Measurements from ENCODE around the gene SULF2. TPM values are rescaled to one million over a fixed set of nuclear protein-coding genes. Genes with fewer than 3 reads are reported as not detected.

SULF2 gene
- total RNA-seq, 4 donors from 2014 or later = 41.2 to 177 (median 62.3) TPM

DNA sequence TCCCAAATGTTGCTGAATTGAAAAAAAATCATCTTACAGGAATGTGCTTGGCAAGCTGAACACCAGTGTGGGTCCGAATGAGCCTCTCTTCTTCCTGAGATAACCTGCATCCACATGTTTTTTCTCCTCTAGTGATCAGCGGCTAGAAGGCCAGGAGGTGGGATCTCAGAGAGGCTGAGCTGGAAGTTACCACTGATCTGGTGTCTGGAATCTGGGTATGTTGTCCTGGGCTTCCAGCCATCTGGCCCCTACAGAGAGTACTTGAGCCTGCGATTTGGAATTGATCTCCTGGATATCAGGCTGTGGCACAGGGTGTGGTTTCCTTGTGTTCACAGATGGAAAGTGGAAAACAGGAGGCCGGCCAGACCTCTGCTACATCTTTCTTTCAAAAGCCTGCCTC is 35.9 kb downstream of the SULF2 start:
- TF ChIP-seq POLR2AphosphoS5 (IDR thresholded peaks at IDR 0.05) (no peak), EP300 (IDR thresholded peaks at IDR 0.05) (no peak), POLR2A (IDR thresholded peaks at IDR 0.05) (no peak)
- TF ChIP-seq, protein P1, sequence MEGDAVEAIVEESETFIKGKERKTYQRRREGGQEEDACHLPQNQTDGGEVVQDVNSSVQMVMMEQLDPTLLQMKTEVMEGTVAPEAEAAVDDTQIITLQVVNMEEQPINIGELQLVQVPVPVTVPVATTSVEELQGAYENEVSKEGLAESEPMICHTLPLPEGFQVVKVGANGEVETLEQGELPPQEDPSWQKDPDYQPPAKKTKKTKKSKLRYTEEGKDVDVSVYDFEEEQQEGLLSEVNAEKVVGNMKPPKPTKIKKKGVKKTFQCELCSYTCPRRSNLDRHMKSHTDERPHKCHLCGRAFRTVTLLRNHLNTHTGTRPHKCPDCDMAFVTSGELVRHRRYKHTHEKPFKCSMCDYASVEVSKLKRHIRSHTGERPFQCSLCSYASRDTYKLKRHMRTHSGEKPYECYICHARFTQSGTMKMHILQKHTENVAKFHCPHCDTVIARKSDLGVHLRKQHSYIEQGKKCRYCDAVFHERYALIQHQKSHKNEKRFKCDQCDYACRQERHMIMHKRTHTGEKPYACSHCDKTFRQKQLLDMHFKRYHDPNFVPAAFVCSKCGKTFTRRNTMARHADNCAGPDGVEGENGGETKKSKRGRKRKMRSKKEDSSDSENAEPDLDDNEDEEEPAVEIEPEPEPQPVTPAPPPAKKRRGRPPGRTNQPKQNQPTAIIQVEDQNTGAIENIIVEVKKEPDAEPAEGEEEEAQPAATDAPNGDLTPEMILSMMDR (IDR thresholded peaks at IDR 0.05) = no peak
- H3K4me3 ChIP-seq = no peak overlapping the region
- ATAC-seq = peak; percentile 79
- H3K27me3 ChIP-seq = no peaks in the 10 kb centered on the region
- H3K36me3 ChIP-seq = peaks cover 0 to 23% of the 10 kb centered on the region in 2 donors
- peaks cover 0 to 31% (median 0%) of the 10 kb centered on the region in 3 donors for H3K4me1 ChIP-seq
- no peaks in the 10 kb centered on the region for H3K9me3 ChIP-seq
- H3K27ac ChIP-seq = peak overlapping the region in 2 of 4 donors; percentile 29 to 48
- WGBS, 2 donors (ENCODE audit: low coverage in 1 of 2) = 65% methylated on average over 2 of the region's 4 CpGs; no CpG with 5 or more reads in 1 of the 2 donors

DNA sequence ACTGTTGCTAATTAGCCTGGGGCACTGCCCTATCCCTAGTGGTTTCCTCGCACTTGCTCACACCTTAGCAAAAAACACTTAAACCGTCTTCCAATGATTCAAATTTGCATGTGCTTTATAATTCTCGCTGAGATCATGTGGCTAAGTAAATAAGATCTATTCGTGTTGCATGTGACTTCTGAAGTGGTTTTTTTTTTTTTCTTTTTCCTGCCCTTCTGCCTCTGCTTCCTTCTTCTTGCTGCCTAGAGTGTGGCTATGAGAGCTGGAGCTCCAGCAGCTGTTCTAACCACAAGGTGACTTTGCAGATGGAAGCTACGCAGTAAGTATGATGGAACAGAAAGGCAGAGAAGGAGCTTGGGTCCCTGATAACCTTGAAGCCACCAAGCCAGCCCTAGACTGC is 36.5 kb downstream of the SULF2 start:
- H3K27ac ChIP-seq = peak overlapping the region in 3 of 4 donors; percentile 8 to 55 (median 48)
- no peak overlapping the region for H3K4me3 ChIP-seq
- H3K4me1 ChIP-seq = peaks cover 0 to 31% (median 0%) of the 10 kb centered on the region in 3 donors
- H3K9me3 ChIP-seq = no peaks in the 10 kb centered on the region
- H3K27me3 ChIP-seq = no peaks in the 10 kb centered on the region
- 72 to 83% methylated on average over 4 to 5 of the region's 5 CpGs for WGBS, 2 donors (ENCODE audit: low coverage in 1 of 2)
- H3K36me3 ChIP-seq = peaks cover 0 to 19% of the 10 kb centered on the region in 2 donors
- no peak for ATAC-seq
- TF ChIP-seq POLR2AphosphoS5 (IDR thresholded peaks at IDR 0.05) (no peak), POLR2A (IDR thresholded peaks at IDR 0.05) (no peak), EP300 (IDR thresholded peaks at IDR 0.05) (no peak)
- TF ChIP-seq, protein P1 (IDR thresholded peaks at IDR 0.05) = no peak

DNA sequence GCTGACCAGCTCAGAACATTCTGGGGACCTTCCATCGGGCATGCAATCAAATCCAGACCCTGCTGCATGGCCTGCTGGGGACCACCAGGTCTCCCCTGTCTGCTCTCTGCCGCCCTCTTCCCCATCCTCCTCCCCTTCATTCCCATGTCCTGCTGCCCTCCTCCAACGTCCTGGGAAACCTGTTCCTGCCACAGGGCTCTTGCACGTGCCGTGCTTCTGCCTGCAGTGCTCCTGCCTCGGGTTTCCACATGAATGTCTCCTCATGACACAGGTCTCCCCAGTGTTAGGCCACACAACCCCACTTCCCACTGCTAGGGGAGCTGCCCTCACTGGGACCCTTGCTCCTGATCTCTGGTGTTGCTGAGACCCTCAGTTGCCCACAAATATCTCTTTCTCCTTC is 37.2 kb downstream of the SULF2 start:
- no peak for ATAC-seq
- 84 to 88% methylated on average over 3 to 6 of the region's 6 CpGs for WGBS, 2 donors (ENCODE audit: low coverage in 1 of 2)
- TF ChIP-seq POLR2A (IDR thresholded peaks at IDR 0.05) = no peak
- no peak for TF ChIP-seq POLR2AphosphoS5 (IDR thresholded peaks at IDR 0.05)
- TF ChIP-seq, protein P1 (IDR thresholded peaks at IDR 0.05) = no peak
- TF ChIP-seq EP300 (IDR thresholded peaks at IDR 0.05) = no peak
- Histone ChIP-seq H3K27me3 (no peaks in the 10 kb centered on the region), H3K4me1 (peaks cover 0 to 31% (median 0%) of the 10 kb centered on the region in 3 donors), H3K9me3 (no peaks in the 10 kb centered on the region), H3K4me3 (no peak overlapping the region), H3K27ac (peak overlapping the region in 2 of 4 donors; percentile 8 to 55), H3K36me3 (peaks cover 0 to 15% of the 10 kb centered on the region in 2 donors)

DNA sequence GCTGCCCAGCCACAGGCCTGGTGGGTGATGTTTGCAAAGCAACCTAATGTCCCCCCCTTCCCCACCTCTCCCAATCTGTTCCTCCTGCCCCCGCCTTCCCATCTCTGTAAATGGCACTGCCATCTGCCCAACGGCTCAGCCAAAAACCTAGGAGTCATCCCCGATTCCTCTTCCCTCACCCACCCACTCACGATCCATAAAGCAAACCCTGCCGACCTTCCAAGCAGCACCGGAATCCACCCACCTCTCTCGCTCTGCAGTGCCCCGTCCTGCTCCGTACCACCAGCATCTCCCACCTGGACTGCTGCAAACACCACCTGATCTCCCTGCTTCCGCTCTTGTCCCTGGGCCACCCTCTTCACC is 37.6 kb downstream of the SULF2 start:
- no peak for TF ChIP-seq POLR2AphosphoS5 (IDR thresholded peaks at IDR 0.05)
- TF ChIP-seq POLR2A (IDR thresholded peaks at IDR 0.05) = no peak
- TF ChIP-seq, protein P1 (IDR thresholded peaks at IDR 0.05) = no peak
- TF ChIP-seq EP300 (IDR thresholded peaks at IDR 0.05) = no peak
- Histone ChIP-seq H3K4me1 (peaks cover 0 to 31% (median 0%) of the 10 kb centered on the region in 3 donors), H3K9me3 (no peaks in the 10 kb centered on the region), H3K27me3 (no peaks in the 10 kb centered on the region), H3K27ac (no peak overlapping the region), H3K36me3 (peaks cover 0 to 14% of the 10 kb centered on the region in 2 donors), H3K4me3 (no peak overlapping the region)
- no peak for ATAC-seq
- WGBS, 2 donors (ENCODE audit: low coverage in 1 of 2) = 87 to 98% methylated on average over 9 to 10 of the region's 10 CpGs

DNA sequence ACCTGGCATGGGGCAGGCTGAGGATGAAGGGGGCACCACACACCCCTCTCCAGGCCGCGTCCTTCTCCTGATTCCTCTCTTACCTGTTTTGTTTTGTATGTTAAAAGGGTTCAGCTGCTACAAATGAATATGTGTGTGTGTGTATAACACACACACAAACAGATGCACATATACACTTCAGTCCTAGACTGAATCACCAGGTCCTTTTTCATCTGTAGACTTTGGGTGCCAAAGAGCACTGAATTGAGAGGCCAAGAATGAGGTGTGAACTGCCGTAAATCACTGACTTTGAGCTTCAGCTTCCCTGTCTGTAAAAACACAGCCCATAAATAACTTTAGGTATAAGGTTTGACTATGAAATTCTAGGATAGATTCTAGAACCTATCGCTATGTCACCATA is 40.5 kb downstream of the SULF2 start:
- WGBS, 2 donors (ENCODE audit: low coverage in 1 of 2) = 92 to 93% methylated on average over 2 of the region's 4 CpGs
- no peaks in the 10 kb centered on the region for H3K27me3 ChIP-seq
- H3K36me3 ChIP-seq = no peaks in the 10 kb centered on the region
- no peak overlapping the region for H3K4me3 ChIP-seq
- H3K4me1 ChIP-seq = peaks cover 0 to 46% (median 10%) of the 10 kb centered on the region in 3 donors
- TF ChIP-seq, protein P1 (IDR thresholded peaks at IDR 0.05) = no peak
- TF ChIP-seq POLR2A (IDR thresholded peaks at IDR 0.05) (no peak), EP300 (IDR thresholded peaks at IDR 0.05) (no peak), POLR2AphosphoS5 (IDR thresholded peaks at IDR 0.05) (no peak)
- ATAC-seq = no peak
- H3K9me3 ChIP-seq = no peaks in the 10 kb centered on the region
- H3K27ac ChIP-seq = no peak overlapping the region
